NOMO-1 treated with dmso at 0.1 percent for 144 hours (cell line): ENCODE data around the gene CLDN8.
A peak's percentile ranks its signal among the peaks of the same experiment; 100 is the strongest.

ENCODE experiments used
- DNase-seq: peaks from one replicate; lab custom pipeline; 2025; ENCODE audit not compliant: unreplicated experiment; lab: John Stamatoyannopoulos, UW

CLDN8 gene

GRCh38 chr21:30206551-30207251 lies 9.2 kb downstream of the CLDN8 start:
- DNase-seq: no peak

GRCh38 chr21:30200000-30200399 lies 15.9 kb downstream of the CLDN8 start:
- no peak for DNase-seq

- DNase-seq: peak; percentile 30
These were observed 21.1 kb downstream of the CLDN8 start for GRCh38 chr21:30194701-30195299.

- DNase-seq: no peak
These were observed 22.7 kb downstream of the CLDN8 start for GRCh38 chr21:30193201-30193600.

DNA sequence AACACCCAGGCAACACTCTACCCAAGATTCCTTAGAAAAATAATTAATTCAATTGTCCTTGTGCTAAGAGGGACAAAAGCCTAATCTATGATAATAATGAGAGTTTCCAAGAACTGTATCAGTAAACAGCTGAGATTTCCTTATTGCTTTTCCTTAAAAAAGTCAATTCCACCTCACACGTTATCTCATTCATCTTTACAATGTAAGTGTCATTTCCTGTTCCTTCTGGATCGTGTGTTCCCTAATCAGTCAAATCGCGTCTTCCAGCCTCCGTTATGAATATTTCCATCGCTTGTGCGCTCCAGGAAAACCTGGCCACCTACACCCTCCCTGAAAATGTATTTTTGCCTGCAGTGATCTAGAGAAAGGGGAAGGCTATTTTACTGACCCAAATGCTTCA lies 25.3 kb downstream of the CLDN8 start:
- DNase-seq: no peak

DNA sequence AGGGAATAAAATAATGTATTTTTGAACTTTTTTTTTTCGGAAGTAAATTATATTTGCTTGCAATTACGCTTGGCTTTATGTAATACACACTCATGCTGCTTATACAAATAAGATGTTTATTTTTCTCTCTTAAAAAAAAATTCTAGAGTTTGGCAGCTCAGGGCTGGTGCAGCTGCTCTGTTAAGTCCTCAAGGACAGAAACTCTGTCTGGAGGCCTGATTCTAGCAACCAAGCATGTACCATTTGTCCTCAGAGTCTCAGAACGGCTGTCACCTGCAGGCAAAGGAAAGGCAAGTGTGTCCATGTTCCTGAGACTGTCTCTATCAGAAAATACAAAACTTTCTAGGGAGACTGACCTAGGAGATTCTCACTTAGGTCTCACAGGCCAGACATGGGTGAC lies 26.1 kb downstream of the CLDN8 start:
- DNase-seq: no peak

DNA sequence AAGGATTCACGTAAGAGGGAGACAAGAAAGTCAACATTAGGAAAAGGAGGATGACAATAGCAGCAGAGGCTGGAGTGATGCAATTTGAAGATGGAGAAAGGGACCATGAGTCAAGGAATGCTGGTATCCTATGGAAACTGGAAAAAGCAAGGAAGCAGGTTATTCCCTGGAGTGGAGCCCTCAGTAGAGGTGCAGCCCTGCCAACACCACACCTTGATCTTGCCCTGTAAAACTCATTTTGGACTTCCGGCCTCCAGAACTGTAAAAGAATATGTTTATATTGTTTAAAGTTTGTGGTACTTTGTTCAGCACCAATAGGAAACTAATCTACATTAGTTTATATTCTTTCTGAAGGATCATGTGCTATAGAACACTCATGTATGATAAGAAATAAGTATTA lies 29.7 kb downstream of the CLDN8 start:
- DNase-seq: no peak

DNA sequence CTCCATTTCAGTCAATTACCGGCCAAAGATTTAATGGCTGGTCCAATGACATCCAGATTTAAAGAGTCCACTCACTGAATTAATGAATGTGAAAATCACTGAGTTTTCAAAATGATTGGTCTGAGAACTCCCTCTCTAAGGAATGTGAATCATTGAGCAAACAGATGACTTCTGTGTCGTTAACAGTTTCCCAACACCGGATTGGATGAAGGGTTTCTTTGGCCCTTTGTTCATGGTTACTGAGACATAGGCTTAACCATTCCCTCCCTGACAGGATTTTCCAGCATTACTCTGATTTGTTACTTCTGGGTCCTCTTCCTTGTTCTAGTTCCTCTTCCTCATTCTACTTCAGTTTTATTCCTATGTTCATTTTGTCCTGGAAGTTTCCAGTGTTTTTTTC lies 47.8 kb downstream of the CLDN8 start:
- DNase-seq: no peak

DNA sequence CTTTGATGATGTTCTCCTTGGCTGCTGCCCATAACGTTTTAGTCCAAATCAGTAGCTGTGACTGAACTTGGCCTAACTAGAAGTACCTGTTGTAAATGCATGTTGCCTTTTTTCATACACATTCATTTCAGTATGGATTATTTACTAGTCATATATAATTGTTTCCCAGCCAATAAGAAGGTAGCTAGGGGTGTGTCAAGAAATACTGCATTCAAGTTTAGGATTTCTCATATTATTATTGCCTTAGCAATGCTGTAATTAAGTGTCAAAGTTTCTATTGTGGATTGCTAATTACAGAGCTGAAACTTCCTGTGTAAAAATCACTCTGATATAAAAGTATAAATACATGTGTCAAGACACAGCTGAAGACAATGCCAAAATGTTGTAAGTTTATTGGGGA lies 49.2 kb downstream of the CLDN8 start, which contains the start of gene CLDN17:
CLDN17 (minus strand) TSS at position 101 of the 400 bp plus-strand sequence. CDS start 188 bp downstream, outside the sequence.
- DNase-seq: no peak

- DNase-seq: no peak
These were observed 49.7 kb downstream of the CLDN8 start for GRCh38 chr21:30166171-30166570.

- no peak for DNase-seq
These were observed 51.1 kb downstream of the CLDN8 start for GRCh38 chr21:30164796-30165195.
